ENCODE results near the gene HSPA13.
"Not testable (repeated sequence)": the region's sequence is repeated elsewhere in the genome, so short reads cannot be mapped to it uniquely, and the experiment has no call there.

Gene HSPA13, protein sequence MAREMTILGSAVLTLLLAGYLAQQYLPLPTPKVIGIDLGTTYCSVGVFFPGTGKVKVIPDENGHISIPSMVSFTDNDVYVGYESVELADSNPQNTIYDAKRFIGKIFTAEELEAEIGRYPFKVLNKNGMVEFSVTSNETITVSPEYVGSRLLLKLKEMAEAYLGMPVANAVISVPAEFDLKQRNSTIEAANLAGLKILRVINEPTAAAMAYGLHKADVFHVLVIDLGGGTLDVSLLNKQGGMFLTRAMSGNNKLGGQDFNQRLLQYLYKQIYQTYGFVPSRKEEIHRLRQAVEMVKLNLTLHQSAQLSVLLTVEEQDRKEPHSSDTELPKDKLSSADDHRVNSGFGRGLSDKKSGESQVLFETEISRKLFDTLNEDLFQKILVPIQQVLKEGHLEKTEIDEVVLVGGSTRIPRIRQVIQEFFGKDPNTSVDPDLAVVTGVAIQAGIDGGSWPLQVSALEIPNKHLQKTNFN

GRCh38 chr21:14382835-14383595 lies at the start of gene HSPA13:
Gene HSPA13, minus strand, starts transcription at chr21:14383146. Its CDS starts 27 bp downstream, at chr21:14383119.
- DNase-seq (ENCODE audit: low read depth), result peak; percentile 98

DNA sequence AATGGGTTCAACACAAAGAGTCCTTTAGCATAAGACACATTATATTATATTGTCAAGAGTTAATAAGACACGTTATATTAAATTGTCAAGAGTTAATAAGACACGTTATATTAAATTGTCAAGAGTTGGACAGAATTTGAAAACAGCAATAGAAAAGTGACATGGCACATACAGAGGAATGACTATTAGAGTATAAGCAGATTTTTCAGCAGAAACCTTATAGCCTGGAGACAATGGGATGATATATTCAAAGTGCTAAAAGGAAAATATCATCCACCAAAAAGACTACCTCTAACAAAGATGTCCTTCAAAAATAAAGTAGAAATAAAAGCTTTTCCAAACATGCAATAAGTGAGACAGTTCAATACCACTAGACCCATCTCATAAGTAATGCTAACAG lies 36.0 kb upstream of the HSPA13 start:
- DNase-seq (ENCODE audit: low read depth), result no peak

DNA sequence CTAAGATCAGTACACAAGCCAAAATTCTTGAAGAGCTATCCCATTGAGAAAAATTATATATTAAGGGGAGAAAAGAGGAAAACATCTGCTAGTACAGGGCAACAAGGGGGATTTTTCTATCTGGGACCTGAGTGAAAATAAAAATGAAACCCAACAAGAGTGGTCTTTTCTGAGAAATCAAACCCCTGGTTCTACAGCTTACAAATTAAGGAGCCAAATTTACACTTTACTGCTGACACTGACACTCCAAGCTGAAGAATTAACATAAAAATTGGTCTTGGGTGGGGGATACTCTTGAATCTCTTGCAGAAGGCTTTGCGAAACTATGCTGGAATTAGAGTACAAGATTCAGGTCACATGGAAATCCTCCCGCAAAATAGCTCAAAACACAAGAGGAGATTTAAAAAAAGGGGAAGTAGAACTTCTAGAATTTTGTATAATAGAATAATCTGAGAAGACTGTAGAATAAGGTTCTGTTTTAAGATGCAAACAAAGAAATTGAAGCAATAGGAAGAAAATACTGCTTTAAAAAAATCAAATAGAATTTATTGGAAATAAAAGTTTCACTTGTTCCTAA lies 32.1 kb upstream of the HSPA13 start:
- DNase-seq (ENCODE audit: low read depth), result no peak

DNA sequence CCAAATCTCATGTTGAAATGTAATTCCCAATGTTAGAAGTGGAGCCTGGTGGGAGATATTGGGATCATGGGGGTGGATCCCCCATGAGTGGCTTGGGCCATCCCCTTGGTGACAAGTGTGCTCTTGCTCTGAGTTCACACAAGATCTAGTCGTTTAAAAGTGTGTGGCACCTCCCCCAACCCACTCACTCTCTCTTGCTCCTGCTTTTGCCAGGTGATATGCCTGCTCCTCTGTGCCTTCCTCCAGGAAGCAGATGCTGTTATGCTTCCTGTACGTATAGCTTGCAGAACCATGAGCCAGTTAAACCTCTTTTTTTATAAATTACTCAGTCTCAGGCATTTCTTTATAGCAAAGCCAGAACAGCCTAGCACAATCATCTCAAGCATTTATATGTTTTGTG lies 23.0 kb upstream of the HSPA13 start:
- DNase-seq (ENCODE audit: low read depth), result no peak

- DNase-seq (ENCODE audit: low read depth), result no peak
These were observed 22.3 kb upstream of the HSPA13 start for GRCh38 chr21:14405225-14405624.

GRCh38 chr21:14403681-14404318 lies 20.9 kb upstream of the HSPA13 start:
- DNase-seq (ENCODE audit: low read depth), result no peak

GRCh38 chr21:14401217-14401616 lies 18.3 kb upstream of the HSPA13 start:
- DNase-seq (ENCODE audit: low read depth), result no peak

DNA sequence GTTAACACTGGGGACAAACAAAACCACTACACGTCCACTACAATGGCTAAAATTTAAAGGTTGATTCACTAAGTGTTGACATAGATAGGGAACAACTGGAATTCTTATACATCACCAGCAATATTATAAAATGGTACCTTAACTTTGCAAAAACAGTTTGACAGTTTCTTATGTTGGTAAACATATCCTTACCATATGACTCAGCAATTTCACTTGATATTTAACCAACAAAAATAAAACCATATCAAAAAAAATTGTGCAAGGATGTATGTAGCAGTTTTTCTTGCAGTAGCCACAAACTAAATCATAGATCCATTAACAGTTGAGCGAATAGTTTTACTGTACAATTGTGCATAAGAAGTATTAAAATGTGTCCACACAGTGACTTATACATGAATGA lies 5.3 kb upstream of the HSPA13 start:
- DNase-seq (ENCODE audit: low read depth), result no peak

- no peak for DNase-seq (ENCODE audit: low read depth)
These were observed 1.5 kb upstream of the HSPA13 start for GRCh38 chr21:14384453-14384852.

- DNase-seq (ENCODE audit: low read depth), result peak; percentile 6
These were observed 742 bp upstream of the HSPA13 start for GRCh38 chr21:14383596-14384180.

DNA sequence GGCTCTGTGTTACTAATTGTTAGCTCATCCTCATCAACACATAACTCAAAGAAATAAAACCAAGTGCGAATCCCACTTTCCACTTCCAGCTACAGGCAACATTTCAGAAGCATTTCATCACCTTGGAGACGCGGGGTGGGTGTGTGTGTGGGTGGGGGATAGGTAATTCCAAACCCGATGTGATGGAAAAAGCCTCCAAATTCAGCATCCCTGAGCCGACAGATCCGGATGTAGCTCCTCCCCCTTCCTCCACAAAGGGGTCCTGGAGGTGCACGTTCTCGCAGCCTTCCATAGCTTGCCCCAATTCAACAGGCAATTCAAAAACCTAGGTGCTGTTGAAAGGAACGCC lies 486 bp downstream of the HSPA13 start:
- peak; percentile 12 for DNase-seq (ENCODE audit: low read depth)

DNA sequence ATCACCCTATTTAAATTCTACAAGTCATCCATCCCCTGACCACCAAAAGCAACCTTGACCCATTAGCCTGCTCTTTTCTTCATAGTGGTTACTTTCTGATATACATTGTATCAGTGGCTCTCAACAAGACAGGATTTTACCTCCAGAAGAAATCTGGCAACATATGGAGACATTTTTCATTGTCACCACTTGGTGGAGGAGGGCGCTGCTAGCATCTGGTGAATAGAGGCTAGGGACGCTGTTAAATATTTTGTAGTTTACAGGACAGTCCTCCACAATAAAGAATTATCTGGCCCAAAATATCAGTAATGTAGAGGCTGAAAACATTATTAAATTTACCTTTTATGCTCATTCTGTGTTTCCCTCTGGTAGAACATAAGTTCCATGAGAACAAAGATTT lies 6.1 kb downstream of the HSPA13 start:
- no peak for DNase-seq (ENCODE audit: low read depth)

DNA sequence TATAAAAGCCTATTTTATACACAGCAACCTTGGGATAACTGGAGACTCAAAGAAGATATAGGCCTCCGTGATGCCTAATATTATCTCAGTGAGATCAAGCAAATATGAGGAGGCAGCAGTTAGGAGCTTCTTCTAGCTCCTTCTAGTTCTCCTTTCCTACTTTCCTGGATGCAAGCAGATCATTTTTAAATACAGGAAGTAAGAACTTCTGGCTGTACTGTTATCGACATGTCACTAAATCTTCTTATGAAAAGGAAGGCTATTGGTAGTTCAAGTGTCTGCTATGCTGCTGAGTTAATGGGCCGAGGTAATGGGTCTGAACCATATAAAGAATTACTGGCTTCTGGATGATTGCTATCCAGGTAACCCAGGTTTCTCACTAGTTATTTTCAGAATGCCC lies 15.9 kb downstream of the HSPA13 start:
- no peak for DNase-seq (ENCODE audit: low read depth)

- no peak for DNase-seq (ENCODE audit: low read depth)
These were observed 21.0 kb downstream of the HSPA13 start for GRCh38 chr21:14361958-14362357.

DNA sequence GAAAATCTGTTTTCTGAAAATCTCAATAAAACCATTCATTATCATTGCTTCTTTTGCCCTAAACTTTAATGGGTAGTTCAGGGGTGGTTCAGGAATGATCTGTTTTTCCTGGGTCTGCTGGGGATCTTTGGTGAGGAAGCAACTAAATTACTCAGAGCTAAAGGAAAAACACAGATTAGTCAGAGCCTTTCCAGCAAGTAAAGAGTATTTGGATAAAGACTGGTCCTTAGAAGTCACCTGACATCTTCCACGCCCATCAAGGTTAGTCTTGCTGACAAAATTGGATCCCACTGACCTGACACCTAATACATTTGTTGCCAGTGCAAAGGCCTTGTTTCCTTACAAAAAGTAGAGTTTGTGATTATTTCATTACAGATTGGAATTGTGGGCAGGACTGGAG lies 24.2 kb downstream of the HSPA13 start:
- DNase-seq (ENCODE audit: low read depth), result no peak

- no peak for DNase-seq (ENCODE audit: low read depth)
These were observed 26.2 kb downstream of the HSPA13 start for GRCh38 chr21:14356746-14357145.

DNA sequence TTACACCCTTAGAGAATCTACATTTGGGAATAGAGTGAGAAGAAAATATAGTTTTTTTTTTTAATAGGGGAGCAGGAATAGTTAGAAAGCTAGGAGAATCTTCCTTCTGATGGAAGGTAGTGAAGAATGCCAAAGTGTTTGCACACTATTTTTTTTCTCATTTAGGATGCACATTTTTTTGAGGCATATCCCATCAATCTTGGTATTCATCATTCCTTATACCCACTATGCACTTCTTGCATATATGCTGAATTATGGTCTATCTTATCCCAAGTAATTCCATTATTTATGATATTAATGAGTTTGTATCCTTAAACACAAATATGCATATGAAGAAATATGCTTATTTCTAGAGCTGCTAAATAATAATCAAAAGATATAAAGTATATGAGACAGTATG lies 28.4 kb downstream of the HSPA13 start:
- no peak for DNase-seq (ENCODE audit: low read depth)

DNA sequence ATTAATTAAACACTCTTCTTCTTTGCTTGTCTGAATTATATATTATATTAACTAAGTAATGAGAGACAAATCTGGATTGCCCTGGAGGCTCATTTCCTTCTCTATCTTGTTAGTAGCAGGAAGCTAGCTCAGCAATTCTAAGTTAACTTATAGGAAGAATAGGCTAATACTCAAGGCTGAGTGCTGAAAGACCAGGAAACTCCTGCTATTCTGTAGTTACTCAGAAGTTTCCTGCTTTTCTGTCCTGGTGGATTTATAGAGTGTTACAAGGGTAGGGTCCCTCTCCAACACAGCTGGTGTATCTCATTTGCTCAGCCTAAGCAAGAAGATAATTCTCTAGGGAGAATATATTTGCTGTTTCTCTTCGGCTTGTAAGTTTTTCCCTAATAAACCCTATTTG lies 29.2 kb downstream of the HSPA13 start:
- no peak for DNase-seq (ENCODE audit: low read depth)

GRCh38 chr21:14353231-14353630 lies 29.7 kb downstream of the HSPA13 start:
- no peak for DNase-seq (ENCODE audit: low read depth)

DNA sequence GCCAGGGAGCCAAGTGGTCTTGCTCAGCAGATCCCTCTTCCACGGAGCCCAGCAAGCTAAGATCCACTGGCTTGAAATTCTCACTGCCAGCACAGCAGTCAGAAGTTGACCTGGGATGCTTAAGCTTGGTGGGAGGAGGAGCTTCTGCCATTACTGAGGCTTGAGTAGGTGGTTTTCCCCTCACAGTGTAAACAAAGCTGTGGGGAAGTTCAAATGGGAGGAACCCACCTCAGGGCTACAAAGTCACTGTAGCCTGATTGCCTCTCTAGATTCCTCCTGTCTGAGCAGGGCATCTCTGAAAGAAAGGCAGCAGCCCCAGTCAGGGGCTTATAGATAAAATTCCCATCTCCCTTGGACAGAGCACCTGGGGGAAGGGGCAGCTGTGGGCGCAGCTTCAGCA lies 55.6 kb downstream of the HSPA13 start:
- DNase-seq (ENCODE audit: low read depth), result not testable (repeated sequence)

GRCh38 chr21:14325595-14325994 lies 57.4 kb downstream of the HSPA13 start:
- DNase-seq (ENCODE audit: low read depth), result no peak
